ENCODE data around the gene PDRG1.
A peak's percentile ranks its signal among the peaks of the same experiment; 100 is the strongest.

Gene PDRG1

DNA sequence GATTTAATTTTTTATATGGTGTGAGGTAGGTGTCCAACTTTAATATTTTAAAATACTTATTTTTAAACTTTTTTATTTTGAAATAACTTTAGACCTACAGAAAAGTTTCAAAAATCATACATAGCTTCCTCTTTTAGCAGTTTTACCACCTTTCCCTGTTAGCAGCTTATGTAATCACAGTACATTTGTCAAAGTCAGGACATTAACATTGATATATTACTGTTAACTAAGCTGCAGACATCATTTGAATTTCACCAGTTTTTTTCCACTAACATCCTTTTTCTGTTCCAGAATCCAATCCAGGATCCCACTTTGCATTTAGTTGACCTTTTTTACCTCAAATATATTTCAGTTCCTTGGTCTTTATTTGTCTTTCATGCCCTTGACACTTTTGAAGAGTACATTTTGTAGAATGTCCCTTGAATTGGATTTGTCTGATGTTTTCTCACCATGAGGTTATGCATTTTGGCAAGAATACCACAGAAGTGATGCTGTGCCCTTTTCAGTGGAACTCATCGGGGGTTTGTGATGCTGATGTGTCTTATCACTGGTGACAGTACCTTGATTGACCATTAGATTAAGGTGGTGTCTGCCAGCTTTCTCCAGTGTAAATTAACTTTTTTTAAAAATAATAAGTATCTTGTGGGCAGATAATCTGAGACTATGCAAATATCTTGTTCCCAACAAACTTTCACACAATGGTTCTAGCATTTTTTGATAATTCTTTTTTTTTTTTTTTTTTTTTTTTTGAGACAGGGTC, 48.0 kb downstream of the PDRG1 start:
- DNase-seq: no peak

- DNase-seq: no peak
These were observed 50.2 kb downstream of the PDRG1 start for GRCh38 chr20:31901615-31902014.

DNA sequence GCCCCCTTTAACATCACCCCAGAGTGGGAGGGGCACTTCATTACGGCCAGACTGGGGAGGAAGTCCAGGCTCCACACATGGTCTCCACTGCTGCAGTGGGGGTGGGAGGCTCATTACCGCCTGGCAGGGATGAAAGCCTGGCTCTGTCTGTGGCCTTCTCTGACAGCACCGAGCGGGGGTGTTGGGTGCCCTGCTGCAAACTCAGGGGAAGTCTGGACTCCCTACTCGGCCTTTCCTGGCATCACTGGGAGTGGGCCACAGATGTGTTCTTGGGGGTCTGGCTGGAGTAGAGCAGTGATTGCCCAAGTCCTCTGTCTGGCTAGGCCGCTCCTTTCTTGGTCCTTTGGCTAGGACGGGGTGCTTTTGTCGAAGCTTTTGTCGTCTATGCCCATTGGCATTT, 54.3 kb downstream of the PDRG1 start:
- no peak for DNase-seq

DNA sequence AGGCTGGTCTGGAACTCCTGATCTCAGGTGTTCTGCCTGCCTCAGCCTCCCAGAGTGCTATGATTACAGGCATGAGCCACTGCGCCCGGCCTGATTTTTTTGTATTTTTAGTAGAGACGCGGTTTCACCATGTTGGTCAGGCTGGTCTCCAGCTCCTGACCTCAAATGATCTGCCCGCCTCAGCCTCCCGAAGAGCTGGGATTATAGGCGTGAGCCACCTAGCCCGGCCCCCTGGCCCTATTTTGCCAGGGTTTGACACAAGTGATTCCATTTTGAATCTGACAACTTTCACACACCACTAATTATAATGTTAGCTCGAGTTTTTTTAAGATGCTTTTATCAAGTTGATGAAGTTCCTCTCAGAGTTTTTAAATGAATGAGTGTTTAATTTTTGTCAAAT, 55.8 kb downstream of the PDRG1 start:
- DNase-seq: no peak

GRCh38 chr20:31894980-31895675, 56.7 kb downstream of the PDRG1 start:
- DNase-seq: peak; percentile 77 to 83 (median 81)

Measured in suppressor macrophage treated with lipopolysaccharide for 1 hour (primary cell).